ENCODE data around the gene TMEM9B. TPM values are rescaled to one million over a fixed set of nuclear protein-coding genes. Genes with fewer than 3 reads are reported as not detected.

TMEM9B gene
- total and polyA plus RNA-seq, 9 donors: 20.3 to 50.8 (median 29.2) TPM

GRCh38 chr11:8925711-8926110 is 38.5 kb downstream of the TMEM9B start:
- no peak overlapping the region for H3K4me3 ChIP-seq
- intact Hi-C loops (cut with DNase I): no loop called here
- H3K36me3 ChIP-seq: no peaks in the 10 kb centered on the region
- no peaks in the 10 kb centered on the region for H3K27me3 ChIP-seq
- WGBS, 3 donors: 90 to 97% (median 96%) methylated on average over 5 of the region's 5 CpGs
- no peaks in the 10 kb centered on the region for H3K4me1 ChIP-seq (ENCODE audit: insufficient read depth)
- no peak overlapping the region for H3K27ac ChIP-seq
- no peak for TF ChIP-seq CTCF (IDR thresholded peaks at IDR 0.05)
- H3K9me3 ChIP-seq: no peaks in the 10 kb centered on the region
- DNase-seq: no peak

- Histone ChIP-seq H3K36me3 (no peaks in the 10 kb centered on the region), H3K9me3 (no peaks in the 10 kb centered on the region), H3K27me3 (no peaks in the 10 kb centered on the region), H3K4me3 (no peak overlapping the region), H3K27ac (no peak overlapping the region), H3K4me1 (ENCODE audit: insufficient read depth) (no peaks in the 10 kb centered on the region)
- 76 to 80% (median 78%) methylated on average over 5 of the region's 5 CpGs for WGBS, 3 donors
- intact Hi-C loops (cut with DNase I): no loop called here
- TF ChIP-seq EP300 (IDR thresholded peaks at IDR 0.05): no peak
- no peak for TF ChIP-seq POLR2A (IDR thresholded peaks at IDR 0.05)
- TF ChIP-seq CTCF (IDR thresholded peaks at IDR 0.05): no peak
- DNase-seq: no peak
These were observed 41.6 kb downstream of the TMEM9B start for GRCh38 chr11:8922691-8923090.

GRCh38 chr11:8917157-8917825 is 47.0 kb downstream of the TMEM9B start:
- Histone ChIP-seq H3K27ac (no peak overlapping the region), H3K4me1 (ENCODE audit: insufficient read depth) (peaks cover 9% of the 10 kb centered on the region), H3K4me3 (no peak overlapping the region), H3K36me3 (no peaks in the 10 kb centered on the region), H3K9me3 (no peaks in the 10 kb centered on the region), H3K27me3 (no peaks in the 10 kb centered on the region)
- 7 to 18% (median 11%) methylated on average over 5 of the region's 5 CpGs for WGBS, 3 donors
- DNase-seq: peak in 3 of 5 donors; percentile 35 to 78 (median 61)
- TF ChIP-seq EP300 (IDR thresholded peaks at IDR 0.05) (no peak), CTCF (IDR thresholded peaks at IDR 0.05) (no peak), POLR2A (IDR thresholded peaks at IDR 0.05) (no peak)
- intact Hi-C loops (cut with DNase I): loop anchor here in 1 of 4 donors (5.0 kb wide), 1 partner anchor 40 kb away; no protein-coding TSS in a partner anchor

- intact Hi-C loops (cut with DNase I): loop anchor here in 1 of 4 donors (5.0 kb wide), 2 partner anchors 42 to 43 kb away; no protein-coding TSS in a partner anchor
- no peak for DNase-seq
- H3K4me1 ChIP-seq (ENCODE audit: insufficient read depth): peaks cover 9% of the 10 kb centered on the region
These were observed 49.6 kb downstream of the TMEM9B start for GRCh38 chr11:8914661-8915018.

More at GRCh38 chr11:8914661-8915018, 49.6 kb downstream of the TMEM9B start:
- TF ChIP-seq EP300 (IDR thresholded peaks at IDR 0.05) (no peak), POLR2A (IDR thresholded peaks at IDR 0.05) (no peak), CTCF (IDR thresholded peaks at IDR 0.05) (no peak)
- 35 to 47% (median 37%) methylated on average over 4 of the region's 4 CpGs for WGBS, 3 donors
- no peaks in the 10 kb centered on the region for H3K9me3 ChIP-seq
- no peak overlapping the region for H3K4me3 ChIP-seq
- H3K36me3 ChIP-seq: no peaks in the 10 kb centered on the region
- H3K27ac ChIP-seq: peak overlapping the region in 1 of 2 donors; percentile 73
- H3K27me3 ChIP-seq: no peaks in the 10 kb centered on the region
